Measurements from ENCODE around the gene GPC1.
"Not testable (repeated sequence)": the region's sequence is repeated elsewhere in the genome, so short reads cannot be mapped to it uniquely, and the experiment has no call there.

The GPC1 gene

DNA sequence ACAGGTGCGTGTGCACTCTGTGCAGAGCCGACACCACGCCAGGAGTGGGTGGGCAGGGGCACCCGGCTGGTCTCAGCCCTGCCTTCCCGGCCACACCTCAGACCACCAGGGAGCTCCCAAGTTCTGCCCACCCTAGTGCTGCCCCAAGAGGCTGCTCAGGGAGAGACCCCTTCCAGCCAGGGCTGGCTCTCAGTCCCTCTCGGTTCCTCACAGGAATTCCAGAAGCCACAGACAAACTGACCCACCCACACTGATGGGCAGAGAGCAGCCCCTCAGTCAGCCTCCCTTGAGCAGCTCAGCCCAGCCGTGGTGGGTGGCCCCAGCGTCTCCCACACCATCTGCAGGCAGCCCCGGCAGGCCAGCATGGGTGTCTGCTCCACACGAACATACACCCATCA is 33.8 kb downstream of the GPC1 start:
- DNase-seq, result no peak

- no peak for DNase-seq
Observed at GRCh38 chr2:240469740-240470139, 34.3 kb downstream of the GPC1 start.

GRCh38 chr2:240472078-240472790 is 36.8 kb downstream of the GPC1 start:
- DNase-seq, result no peak

DNA sequence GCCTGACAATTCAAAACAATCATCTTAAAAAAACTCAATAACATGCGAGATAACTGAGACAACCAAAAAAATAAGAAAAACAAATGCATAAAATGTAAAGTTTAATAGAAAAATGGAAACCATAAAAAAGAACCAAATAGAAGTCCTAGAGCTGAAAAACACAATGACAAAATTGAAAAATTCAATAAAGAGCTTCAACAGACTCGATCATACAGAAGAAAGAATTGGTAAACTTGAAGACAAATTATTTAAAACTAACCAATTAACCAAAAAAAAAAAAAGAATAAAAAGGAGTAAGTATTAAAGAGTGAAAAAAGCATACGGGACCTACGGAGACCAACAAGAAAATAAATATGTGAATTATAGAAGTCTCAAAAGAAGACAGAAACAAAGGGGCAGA is 37.7 kb downstream of the GPC1 start:
- no peak for DNase-seq

- DNase-seq, result no peak
Observed at GRCh38 chr2:240477916-240478315, 42.5 kb downstream of the GPC1 start.

DNA sequence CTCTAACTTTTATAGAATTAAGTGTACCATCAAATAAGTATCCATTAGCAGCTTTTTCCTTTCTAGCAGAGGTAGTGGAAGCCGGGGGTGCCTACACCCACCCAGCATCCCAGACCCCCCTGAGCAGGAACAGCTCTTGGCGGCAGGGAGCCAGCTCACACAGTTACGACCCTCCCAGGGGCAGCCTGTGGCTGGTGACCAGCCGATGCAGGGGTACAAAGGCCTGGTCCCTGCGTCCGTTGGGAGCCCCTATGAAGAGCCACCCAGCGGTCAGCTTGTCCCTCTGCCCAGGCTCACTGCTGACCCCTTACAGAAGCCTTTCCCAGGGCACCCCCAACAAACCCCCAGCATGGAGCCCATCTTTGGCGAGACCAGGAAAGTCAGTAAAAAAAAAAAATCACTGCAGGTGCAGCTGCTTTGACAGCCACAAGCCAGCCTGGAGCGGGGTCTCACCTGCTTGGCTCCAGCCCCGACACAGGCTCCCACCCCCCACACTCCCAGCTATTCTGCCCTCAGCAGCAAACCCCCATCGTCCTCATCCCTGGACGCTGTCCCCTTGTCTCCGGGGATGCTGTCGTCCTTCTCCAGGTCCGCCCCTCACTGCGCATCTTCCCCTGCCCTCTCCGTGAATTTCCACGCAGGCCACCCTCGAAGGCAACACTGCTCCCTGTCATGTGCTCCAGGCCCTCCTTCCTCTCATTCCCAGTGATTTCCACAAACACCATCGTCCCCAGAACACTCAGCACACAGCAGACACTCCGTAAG is 43.1 kb downstream of the GPC1 start:
- no peak for DNase-seq

GRCh38 chr2:240479111-240479501 is 43.6 kb downstream of the GPC1 start:
- no peak for DNase-seq

DNA sequence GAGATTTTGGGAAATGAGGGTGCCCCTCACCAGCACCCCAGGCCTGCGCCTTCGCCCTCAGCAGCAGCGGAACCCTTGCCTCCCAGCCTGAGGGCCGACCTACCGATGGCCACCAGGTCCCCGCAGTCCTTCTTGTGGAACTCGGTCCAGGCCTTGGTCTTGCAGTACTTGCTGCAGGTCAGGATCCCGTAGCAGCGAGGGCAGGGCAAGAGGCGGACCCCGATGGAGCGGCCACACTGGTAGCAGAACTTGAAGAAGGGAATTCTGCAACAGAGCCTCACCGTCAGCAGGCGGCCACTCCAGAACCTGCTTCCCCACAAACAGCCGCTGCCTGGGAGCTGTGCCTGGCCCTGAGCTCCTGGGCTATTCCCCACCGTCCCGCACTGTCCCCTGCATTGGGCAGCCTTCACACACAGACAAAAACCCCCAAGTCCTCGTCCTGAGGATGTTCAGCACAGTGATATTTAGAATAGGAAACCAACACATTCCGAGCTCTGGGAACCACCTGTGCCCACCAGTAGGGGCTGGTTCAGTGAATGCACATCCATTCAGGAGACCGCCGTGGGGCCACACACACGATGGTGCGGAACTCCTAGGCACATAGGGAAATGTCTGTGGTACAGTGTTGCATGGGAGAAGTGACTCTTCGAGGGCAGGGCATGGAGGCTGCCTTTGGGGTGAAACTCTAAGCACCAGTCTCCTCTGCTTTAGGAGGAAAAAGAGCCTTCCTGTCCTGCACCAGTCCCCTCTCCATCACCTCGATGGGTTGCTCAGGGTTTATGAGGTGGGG is 45.6 kb downstream of the GPC1 start:
- no peak for DNase-seq

DNA sequence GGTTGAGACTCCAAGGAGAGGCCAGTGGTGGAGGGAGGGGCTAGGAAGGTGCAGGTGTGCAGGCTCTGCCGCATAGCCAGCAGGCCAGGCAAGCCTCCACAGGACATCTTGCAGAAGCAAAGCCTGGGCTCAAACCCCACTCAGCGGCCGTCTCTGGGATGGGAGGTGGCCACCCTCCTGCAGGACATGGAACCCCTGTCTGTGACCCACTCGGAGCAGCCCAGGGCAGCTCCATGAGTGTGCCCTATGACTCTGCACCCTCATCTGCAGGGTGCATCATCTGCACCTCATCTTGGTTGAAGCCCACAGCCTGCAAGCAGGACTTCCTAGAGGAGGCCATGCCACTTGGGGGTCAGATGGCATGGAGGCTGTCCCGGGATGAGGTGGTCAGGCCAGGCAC is 46.3 kb downstream of the GPC1 start:
- DNase-seq, result no peak

GRCh38 chr2:240482141-240482540 is 46.7 kb downstream of the GPC1 start:
- no peak for DNase-seq

- no peak for DNase-seq
Observed at GRCh38 chr2:240491483-240491882, 56.0 kb downstream of the GPC1 start.

- DNase-seq, result no peak
Observed at GRCh38 chr2:240494194-240494793, 58.8 kb downstream of the GPC1 start.

DNA sequence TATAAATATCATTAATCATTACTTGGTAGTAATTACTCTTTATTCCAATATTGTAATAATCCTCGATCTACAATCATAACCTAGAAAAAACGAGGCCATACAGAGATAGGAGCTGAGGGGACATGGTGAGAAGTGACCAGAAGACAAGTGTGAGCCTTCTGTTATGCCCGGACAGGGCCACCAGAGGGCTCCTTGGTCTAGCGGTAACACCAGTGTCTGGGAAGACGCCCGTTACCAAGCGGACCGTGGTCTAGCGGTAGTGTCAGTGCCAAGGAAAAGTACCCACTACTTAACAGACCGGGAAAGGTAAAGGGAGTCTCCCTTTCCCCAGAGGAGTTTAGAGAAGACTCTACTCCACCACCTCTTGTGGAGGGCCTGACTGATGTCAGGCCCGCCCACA is 59.5 kb downstream of the GPC1 start:
- not testable (repeated sequence) for DNase-seq

- not testable (repeated sequence) for DNase-seq
Observed at GRCh38 chr2:240497082-240497481, 61.6 kb downstream of the GPC1 start.

DNA sequence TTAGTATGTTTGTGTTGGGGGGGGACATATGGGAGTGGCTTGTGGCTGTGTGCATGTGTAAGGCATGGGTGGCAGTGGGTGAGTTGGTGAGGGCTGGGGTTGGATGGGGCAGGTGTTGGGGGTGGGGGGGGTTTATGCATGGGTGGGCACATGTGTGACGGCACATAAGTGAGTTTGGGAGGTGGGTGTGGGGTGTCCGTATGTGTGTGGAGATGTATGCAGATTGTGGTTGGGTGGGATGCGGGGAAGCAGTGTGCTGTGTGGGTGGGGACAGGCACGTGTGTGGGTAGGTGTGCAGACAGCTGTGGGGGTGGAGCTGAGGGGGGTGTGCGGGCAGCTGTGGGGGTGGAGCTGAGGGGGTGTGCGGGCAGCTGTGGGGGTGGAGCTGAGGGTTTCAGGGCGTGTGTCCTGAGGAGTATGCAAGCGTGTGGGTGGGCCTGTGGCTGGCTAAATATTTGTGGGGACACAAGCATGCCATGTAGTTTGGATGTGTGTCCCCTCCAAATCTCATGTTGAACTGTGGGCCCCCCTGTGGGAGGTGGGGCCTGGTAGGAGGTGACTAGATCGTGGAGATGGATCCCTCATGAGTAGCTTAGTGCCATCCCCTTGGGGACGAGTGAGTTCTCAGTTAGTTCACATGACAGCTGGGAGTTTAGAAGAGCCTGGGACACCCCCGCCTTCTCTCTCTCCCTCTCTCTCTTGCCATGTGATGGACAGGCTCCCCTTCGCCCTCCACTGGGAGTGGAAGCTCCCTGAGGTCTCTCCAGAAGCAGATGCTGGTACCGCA is 62.9 kb downstream of the GPC1 start:
- DNase-seq, result no peak

DNA sequence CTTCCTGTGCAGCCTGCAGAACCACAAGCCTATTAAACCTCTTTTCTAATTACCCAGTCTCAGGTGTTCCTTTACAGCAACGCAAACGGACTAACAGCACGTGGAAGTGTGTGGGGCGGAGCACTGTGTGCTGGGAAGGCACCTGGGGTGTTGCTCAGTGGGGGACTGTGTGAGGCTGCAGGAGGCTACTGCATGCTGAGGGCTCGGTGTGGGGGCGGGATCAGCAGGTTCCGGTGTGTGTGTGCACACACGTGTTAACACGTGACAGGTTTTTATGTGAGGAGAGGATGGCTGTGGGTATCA is 63.4 kb downstream of the GPC1 start:
- no peak for DNase-seq

DNA sequence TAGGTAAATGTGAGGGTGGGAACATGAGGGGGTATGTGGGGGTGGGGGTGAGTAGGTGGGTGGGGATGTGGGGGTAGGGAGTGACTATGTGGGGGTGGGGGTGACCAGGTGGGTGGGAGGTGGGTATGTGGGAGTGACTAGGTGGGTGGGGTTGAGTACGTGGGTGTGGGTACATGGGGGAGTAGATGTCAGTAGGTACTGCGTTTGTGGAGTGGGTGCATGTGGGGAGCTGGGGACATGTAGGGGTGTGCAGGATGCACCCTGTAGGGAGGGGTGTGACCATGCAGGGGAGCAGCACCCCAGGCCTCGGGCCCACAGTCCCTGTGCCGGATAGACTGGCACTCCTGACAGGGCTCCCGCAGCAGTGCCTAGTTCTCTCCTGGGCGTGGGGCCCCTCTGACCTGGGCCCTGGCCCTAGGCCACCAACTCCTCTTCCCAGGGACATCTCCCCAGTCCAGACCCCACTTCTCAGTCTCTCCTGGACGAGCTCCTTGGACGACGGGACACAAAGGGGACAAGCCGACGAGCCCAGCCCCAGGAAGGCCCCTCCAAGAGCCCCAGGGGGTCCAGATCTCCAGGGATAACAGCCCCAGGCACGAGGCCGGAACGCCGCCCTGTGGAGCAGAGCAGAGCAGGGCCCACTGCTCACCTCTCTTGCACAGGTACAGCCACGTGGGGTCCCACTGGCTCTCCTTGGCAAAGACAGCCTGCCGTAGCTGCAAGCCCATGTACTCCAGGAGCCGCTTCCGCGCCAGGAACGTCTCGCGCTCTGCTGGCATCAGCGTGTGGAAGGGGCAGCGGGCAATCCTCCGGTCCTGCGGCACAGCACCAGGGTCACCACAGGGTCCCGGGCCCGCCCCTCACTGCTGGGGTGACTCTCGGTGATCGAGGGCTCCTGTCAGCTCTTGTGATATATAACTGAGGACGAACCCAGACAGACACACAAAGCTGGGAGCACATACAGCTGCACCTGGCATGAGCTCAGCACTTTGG is 64.1 kb downstream of the GPC1 start:
- no peak for DNase-seq

GRCh38 chr2:240500561-240501423 is 65.3 kb downstream of the GPC1 start:
- no peak for DNase-seq

GRCh38 chr2:240501531-240501991 is 66.1 kb downstream of the GPC1 start:
- no peak for DNase-seq

DNA sequence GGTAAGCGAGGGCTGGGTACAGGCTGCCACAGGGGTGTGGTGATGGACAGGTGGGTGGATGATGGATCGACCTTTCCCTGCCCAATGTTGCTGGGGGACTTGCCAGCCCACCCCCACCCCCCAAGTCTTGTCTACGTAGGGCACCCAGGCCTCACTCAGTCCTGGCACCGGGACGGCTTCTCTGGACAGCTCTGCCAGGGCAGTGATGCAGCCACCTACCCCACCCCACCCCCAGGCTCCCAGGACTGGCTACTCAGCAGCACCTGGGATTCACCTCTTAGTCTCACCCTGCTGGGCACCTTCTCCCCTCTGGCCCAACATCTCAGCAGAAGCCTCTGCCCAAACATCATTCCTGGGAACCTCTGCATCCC is 66.6 kb downstream of the GPC1 start:
- DNase-seq, result no peak

All from activated effector memory CD4-positive, alpha-beta T cell treated with anti-CD3 and anti-CD28 coated beads, Interleukin-2, amount 50 U/mL, for 16 hours (primary cell).